Measurements from ENCODE around the gene MEF2C. TPM values are rescaled to one million over a fixed set of nuclear protein-coding genes. Genes with fewer than 3 reads are reported as not detected.
"Not testable (repeated sequence)": the region's sequence is repeated elsewhere in the genome, so short reads cannot be mapped to it uniquely, and the experiment has no call there.

The MEF2C gene
- total RNA-seq, 1 donor from 2014 or later = 132 TPM

- DNase-seq = not testable (repeated sequence)
Measured at GRCh38 chr5:88798933-88799332, 84.1 kb downstream of the MEF2C start.

GRCh38 chr5:88793797-88794196 is 89.2 kb downstream of the MEF2C start:
- not testable (repeated sequence) for DNase-seq

GRCh38 chr5:88792144-88792840 is 90.7 kb downstream of the MEF2C start:
- DNase-seq = no peak

GRCh38 chr5:88787856-88788255 is 95.1 kb downstream of the MEF2C start:
- peak; percentile 65 for DNase-seq

- no peak for DNase-seq
Measured at GRCh38 chr5:88786789-88787188, 96.2 kb downstream of the MEF2C start.

- peak; percentile 94 for DNase-seq
Measured at GRCh38 chr5:88785746-88786565, 97.0 kb downstream of the MEF2C start.

- DNase-seq = no peak
Measured at GRCh38 chr5:88782571-88782970, 100.4 kb downstream of the MEF2C start.

- peak; percentile 20 for DNase-seq
Measured at GRCh38 chr5:88780736-88781135, 102.2 kb downstream of the MEF2C start.

- DNase-seq = peak; percentile 69
Measured at GRCh38 chr5:88778736-88779135, 104.2 kb downstream of the MEF2C start.

GRCh38 chr5:88776692-88777091 is 106.3 kb downstream of the MEF2C start:
- DNase-seq = no peak

GRCh38 chr5:88772831-88773230 is 110.2 kb downstream of the MEF2C start:
- no peak for DNase-seq

- no peak for DNase-seq
Measured at GRCh38 chr5:88772047-88772446, 110.9 kb downstream of the MEF2C start.

- peak; percentile 25 for DNase-seq
Measured at GRCh38 chr5:88770276-88771257, 112.4 kb downstream of the MEF2C start.

- DNase-seq = no peak
Measured at GRCh38 chr5:88769165-88769564, 113.8 kb downstream of the MEF2C start.

GRCh38 chr5:88768411-88768810 is 114.6 kb downstream of the MEF2C start:
- no peak for DNase-seq

- no peak for DNase-seq
Measured at GRCh38 chr5:88765798-88766197, 117.2 kb downstream of the MEF2C start.

GRCh38 chr5:88765171-88765570 is 117.8 kb downstream of the MEF2C start:
- no peak for DNase-seq

- no peak for DNase-seq
Measured at GRCh38 chr5:88761939-88762338, 121.0 kb downstream of the MEF2C start.

GRCh38 chr5:88761269-88761850 is 121.6 kb downstream of the MEF2C start:
- no peak for DNase-seq

- DNase-seq = no peak
Measured at GRCh38 chr5:88760527-88760926, 122.5 kb downstream of the MEF2C start.

GRCh38 chr5:88758591-88758990 is 124.4 kb downstream of the MEF2C start:
- DNase-seq = no peak

- no peak for DNase-seq
Measured at GRCh38 chr5:88758184-88758583, 124.8 kb downstream of the MEF2C start.

Data from dermis blood vessel endothelial cell (primary cell).